Measurements from ENCODE around the gene ATP2B1. TPM values are rescaled to one million over a fixed set of nuclear protein-coding genes. Genes with fewer than 3 reads are reported as not detected.

ATP2B1 gene
- total and polyA plus RNA-seq, 2 donors (not counting 3 experiments of a cell fraction or from before 2014, with no cell fraction given): 6.4 to 28.0 TPM

DNA sequence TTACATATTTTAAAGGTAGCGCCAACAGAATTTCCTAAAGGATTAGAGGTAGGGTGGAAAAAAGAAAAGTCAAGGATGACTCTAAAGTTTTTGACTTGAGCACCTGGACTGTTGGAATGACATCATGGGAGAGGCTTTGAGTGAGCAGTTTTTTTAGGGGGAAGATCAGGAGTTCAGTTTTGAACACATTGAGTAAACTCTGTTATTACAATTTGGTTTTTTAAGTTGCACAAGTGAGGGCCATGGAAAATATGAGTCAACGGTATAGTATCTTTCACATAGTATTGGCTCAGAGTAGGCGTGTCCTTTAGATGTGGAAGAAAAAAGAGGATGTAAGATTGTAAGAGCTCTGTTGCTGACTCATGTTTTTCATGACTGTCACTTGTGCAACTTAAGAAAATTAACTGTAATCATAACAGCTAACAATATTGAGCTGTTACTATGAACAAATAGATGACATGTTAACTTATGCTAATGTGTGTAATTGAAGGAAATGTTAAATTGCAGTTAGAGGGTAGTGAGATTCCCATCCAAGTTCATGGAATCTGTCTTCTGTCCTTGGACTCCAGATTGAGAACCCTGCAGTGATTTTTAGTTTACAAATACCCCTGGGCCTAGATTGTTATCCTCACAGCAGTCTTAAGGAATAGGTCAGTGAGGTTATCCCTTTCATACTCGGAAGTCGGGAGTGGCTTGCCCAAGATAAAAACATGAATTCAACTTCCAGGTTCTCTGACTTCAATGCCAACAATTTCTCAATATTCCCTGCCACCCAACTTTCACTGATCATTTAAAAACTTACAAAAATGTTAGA, 48.2 kb upstream of the ATP2B1 start:
- no peak overlapping the region for H3K9ac ChIP-seq (replicated peaks; ENCODE audit: extremely low read depth, insufficient read depth, low read length)
- ChIA-PET POLR2A (no interaction called here), CTCF (interaction anchor here (1.4 kb wide), 1 partner anchor 11 kb away, joined by 3 read pairs; no protein-coding TSS in a partner anchor)
- H3K36me3 ChIP-seq (ENCODE audit: control insufficient read depth in 2 of 2, extremely low read depth in 1 of 2, insufficient read depth in 2 of 2, low read length in 2 of 2): no peaks in the 10 kb centered on the region
- no peaks in the 10 kb centered on the region for H3K9me3 ChIP-seq (replicated peaks; ENCODE audit: control insufficient read depth, insufficient read depth, low read length)
- no peak overlapping the region for H3K4me2 ChIP-seq (ENCODE audit: insufficient read depth, low read length)
- H3K9me1 ChIP-seq (replicated peaks; ENCODE audit: control insufficient read depth, extremely low read depth, insufficient read depth, low read length): no peaks in the 10 kb centered on the region
- no peaks in the 10 kb centered on the region for H3K79me2 ChIP-seq (ENCODE audit: control insufficient read depth, insufficient read depth, low read length)
- H3K27me3 ChIP-seq (ENCODE audit: control insufficient read depth in 2 of 2, insufficient read depth in 2 of 2, low read length in 2 of 2): no peaks in the 10 kb centered on the region
- peak; percentile 73 for TF ChIP-seq JUN (IDR thresholded peaks at IDR 0.05; ENCODE audit: borderline replicate concordance, insufficient read depth, insufficient read length, low read depth)
- peak; percentile 10 for TF ChIP-seq GATA2 (IDR thresholded peaks at IDR 0.05; ENCODE audit: insufficient read depth, insufficient read length, low read depth, low read length)
- no peak for TF ChIP-seq EZH2 (IDR thresholded peaks at IDR 0.05; ENCODE audit: borderline replicate concordance, low read depth, low read length, severe bottlenecking)
- no peak for TF ChIP-seq MYC (IDR thresholded peaks at IDR 0.05; ENCODE audit: low read depth, low read length)
- TF ChIP-seq FOS (IDR thresholded peaks at IDR 0.05; ENCODE audit: borderline replicate concordance, insufficient read depth, low read length): peak; percentile 35
- intact Hi-C loops (cut with micrococcal nuclease) (no loop called here), dilution Hi-C loops (cut with MboI; ENCODE audit: extremely low pct_ligation_motif_present, low sequenced_read_pairs) (no loop called here)
- peak overlapping the region; percentile 46 for H2AFZ ChIP-seq (ENCODE audit: low read depth, low read length)
- DNase-seq (ENCODE audit: low read depth, low spot score) (peak; percentile 72), FAIRE-seq (no peak)
- peaks cover 7% of the 10 kb centered on the region for H3K4me1 ChIP-seq (ENCODE audit: control insufficient read depth, extremely low read depth, insufficient read depth, low read length)
- H4K20me1 ChIP-seq (replicated peaks; ENCODE audit: control insufficient read depth, extremely low read depth, insufficient read depth, low read length): no peaks in the 10 kb centered on the region
- no TSS peak for BruUV-seq (replicated peaks)
- peak overlapping the region; percentile 57 for H3K27ac ChIP-seq (ENCODE audit: insufficient read depth, low read depth, low read length)
- H3K4me3 ChIP-seq (replicated peaks in 1 of 3; ENCODE audit: insufficient read depth in 1 of 3, low read depth in 1 of 3, low read length in 3 of 3): no peak overlapping the region

DNA sequence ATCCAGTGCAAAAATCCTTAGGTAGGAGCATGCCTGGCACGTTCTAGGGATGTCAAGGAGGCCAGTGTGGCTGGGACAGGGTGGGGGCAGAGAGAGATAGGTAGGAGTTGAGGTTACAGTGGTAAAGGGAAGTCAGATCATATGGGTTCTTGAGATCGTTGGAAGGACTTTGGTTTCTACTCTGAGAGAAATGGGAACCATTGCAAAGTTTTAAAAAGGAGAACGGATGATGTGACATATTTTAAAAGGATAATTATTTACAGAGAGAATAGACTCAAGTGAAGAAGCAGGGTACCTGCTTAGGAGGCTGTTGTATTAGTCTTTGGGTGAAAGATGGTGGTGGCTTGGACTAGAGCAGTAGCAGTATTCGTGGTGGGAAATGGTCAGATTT, 47.6 kb upstream of the ATP2B1 start:
- Histone ChIP-seq H3K9me1 (replicated peaks; ENCODE audit: control insufficient read depth, extremely low read depth, insufficient read depth, low read length) (no peaks in the 10 kb centered on the region), H3K9me3 (replicated peaks; ENCODE audit: control insufficient read depth, insufficient read depth, low read length) (no peaks in the 10 kb centered on the region), H3K4me3 (replicated peaks in 1 of 3; ENCODE audit: insufficient read depth in 1 of 3, low read depth in 1 of 3, low read length in 3 of 3) (no peak overlapping the region), H3K4me2 (ENCODE audit: insufficient read depth, low read length) (no peak overlapping the region), H3K79me2 (ENCODE audit: control insufficient read depth, insufficient read depth, low read length) (no peaks in the 10 kb centered on the region), H4K20me1 (replicated peaks; ENCODE audit: control insufficient read depth, extremely low read depth, insufficient read depth, low read length) (no peaks in the 10 kb centered on the region), H3K27ac (ENCODE audit: insufficient read depth, low read depth, low read length) (peak overlapping the region; percentile 17), H3K9ac (replicated peaks; ENCODE audit: extremely low read depth, insufficient read depth, low read length) (no peak overlapping the region), H3K4me1 (ENCODE audit: control insufficient read depth, extremely low read depth, insufficient read depth, low read length) (peaks cover 7% of the 10 kb centered on the region), H3K27me3 (ENCODE audit: control insufficient read depth in 2 of 2, insufficient read depth in 2 of 2, low read length in 2 of 2) (no peaks in the 10 kb centered on the region), H2AFZ (ENCODE audit: low read depth, low read length) (no peak overlapping the region), H3K36me3 (ENCODE audit: control insufficient read depth in 2 of 2, extremely low read depth in 1 of 2, insufficient read depth in 2 of 2, low read length in 2 of 2) (no peaks in the 10 kb centered on the region)
- no peak for FAIRE-seq
- dilution Hi-C loops (cut with MboI; ENCODE audit: extremely low pct_ligation_motif_present, low sequenced_read_pairs): no loop called here
- ChIA-PET CTCF (no interaction called here), POLR2A (no interaction called here)
- BruUV-seq (replicated peaks): no TSS peak
- DNase-seq (ENCODE audit: low read depth, low spot score): no peak
- intact Hi-C loops (cut with micrococcal nuclease): no loop called here
- TF ChIP-seq, protein P1, sequence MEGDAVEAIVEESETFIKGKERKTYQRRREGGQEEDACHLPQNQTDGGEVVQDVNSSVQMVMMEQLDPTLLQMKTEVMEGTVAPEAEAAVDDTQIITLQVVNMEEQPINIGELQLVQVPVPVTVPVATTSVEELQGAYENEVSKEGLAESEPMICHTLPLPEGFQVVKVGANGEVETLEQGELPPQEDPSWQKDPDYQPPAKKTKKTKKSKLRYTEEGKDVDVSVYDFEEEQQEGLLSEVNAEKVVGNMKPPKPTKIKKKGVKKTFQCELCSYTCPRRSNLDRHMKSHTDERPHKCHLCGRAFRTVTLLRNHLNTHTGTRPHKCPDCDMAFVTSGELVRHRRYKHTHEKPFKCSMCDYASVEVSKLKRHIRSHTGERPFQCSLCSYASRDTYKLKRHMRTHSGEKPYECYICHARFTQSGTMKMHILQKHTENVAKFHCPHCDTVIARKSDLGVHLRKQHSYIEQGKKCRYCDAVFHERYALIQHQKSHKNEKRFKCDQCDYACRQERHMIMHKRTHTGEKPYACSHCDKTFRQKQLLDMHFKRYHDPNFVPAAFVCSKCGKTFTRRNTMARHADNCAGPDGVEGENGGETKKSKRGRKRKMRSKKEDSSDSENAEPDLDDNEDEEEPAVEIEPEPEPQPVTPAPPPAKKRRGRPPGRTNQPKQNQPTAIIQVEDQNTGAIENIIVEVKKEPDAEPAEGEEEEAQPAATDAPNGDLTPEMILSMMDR (IDR thresholded peaks at IDR 0.05; ENCODE audit: extremely low read depth in 1 of 2, insufficient read depth in 1 of 2, low read depth in 1 of 2, low read length in 2 of 2): no peak
- TF ChIP-seq MYC (IDR thresholded peaks at IDR 0.05; ENCODE audit: low read depth, low read length): no peak
- no peak for TF ChIP-seq POLR2AphosphoS5 (IDR thresholded peaks at IDR 0.05; ENCODE audit: insufficient read depth, low read depth, low read length)

Measured in endothelial cell of umbilical vein (primary cell).